ENCODE data around the gene RXRA.

DNA sequence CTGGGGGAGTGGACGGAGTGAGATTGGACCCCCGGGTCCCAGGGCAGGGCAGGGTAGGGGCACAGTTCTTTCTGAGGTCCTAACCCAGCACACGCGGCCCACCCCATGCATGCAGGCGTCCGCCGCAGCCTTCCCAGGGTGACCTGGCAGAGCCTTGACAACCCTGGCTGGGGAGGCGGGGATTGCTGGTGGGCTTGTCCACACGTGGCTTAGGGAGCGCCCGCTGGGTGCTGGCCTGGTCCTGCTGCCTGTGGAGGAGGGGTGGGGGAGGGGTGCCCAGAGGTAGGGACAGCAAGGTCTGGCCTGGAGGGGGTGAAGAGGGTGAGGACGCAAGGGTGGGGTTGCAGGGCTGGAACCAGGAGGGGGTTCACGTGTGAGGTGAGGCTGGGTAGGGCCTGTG is 6.0 kb downstream of the RXRA start:
- TF ChIP-seq, protein P1, sequence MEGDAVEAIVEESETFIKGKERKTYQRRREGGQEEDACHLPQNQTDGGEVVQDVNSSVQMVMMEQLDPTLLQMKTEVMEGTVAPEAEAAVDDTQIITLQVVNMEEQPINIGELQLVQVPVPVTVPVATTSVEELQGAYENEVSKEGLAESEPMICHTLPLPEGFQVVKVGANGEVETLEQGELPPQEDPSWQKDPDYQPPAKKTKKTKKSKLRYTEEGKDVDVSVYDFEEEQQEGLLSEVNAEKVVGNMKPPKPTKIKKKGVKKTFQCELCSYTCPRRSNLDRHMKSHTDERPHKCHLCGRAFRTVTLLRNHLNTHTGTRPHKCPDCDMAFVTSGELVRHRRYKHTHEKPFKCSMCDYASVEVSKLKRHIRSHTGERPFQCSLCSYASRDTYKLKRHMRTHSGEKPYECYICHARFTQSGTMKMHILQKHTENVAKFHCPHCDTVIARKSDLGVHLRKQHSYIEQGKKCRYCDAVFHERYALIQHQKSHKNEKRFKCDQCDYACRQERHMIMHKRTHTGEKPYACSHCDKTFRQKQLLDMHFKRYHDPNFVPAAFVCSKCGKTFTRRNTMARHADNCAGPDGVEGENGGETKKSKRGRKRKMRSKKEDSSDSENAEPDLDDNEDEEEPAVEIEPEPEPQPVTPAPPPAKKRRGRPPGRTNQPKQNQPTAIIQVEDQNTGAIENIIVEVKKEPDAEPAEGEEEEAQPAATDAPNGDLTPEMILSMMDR (IDR thresholded peaks at IDR 0.05; ENCODE audit: insufficient read depth, low read depth, low read length) = no peak
- TF ChIP-seq EZH2 (IDR thresholded peaks at IDR 0.05; ENCODE audit: insufficient read depth, low read length) = no peak

All from astrocyte (in vitro differentiated cells and primary cell).